Measurements from ENCODE around the gene MDGA2. TPM values are rescaled to one million over a fixed set of nuclear protein-coding genes. Genes with fewer than 3 reads are reported as not detected.

The MDGA2 gene
- total and polyA plus RNA-seq, 2 donors (not counting 1 experiment from before 2014, with no cell fraction given) = not detected

DNA sequence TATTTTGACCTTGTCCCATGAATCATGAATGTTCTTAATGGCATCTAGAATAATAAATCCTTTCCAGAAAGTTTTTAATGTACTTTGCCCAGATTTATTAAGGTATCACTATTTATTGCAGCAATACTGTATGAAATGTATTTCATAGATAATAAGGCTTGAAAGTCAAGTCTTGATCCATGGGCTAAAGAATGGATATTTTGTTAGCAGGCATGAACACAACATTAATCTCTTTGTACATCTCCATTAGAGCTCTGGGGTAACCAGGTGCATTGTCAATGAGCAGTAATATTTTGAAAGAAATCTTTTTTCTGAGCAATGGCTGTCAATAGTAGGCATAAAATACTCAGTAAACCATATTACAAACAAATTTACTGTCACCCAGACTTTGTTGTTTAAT is 882.3 kb downstream of the MDGA2 start:
- H3K4me1 ChIP-seq (ENCODE audit: control insufficient read depth, extremely low read depth, insufficient read depth, low read length) = no peaks in the 10 kb centered on the region
- H3K9me3 ChIP-seq (ENCODE audit: control insufficient read depth, insufficient read depth, low read depth, low read length) = no peaks in the 10 kb centered on the region
- no peaks in the 10 kb centered on the region for H4K20me1 ChIP-seq (ENCODE audit: control insufficient read depth, extremely low read depth, insufficient read depth, low read length)
- H3K4me3 ChIP-seq (replicated peaks in 1 of 4; ENCODE audit: control extremely low read depth in 1 of 4, insufficient read depth in 1 of 4, low read depth in 3 of 4, low read length in 4 of 4) = no peak overlapping the region
- H3K27ac ChIP-seq (ENCODE audit: insufficient read depth, low read length) = no peak overlapping the region
- H3K36me3 ChIP-seq (ENCODE audit: control insufficient read depth, insufficient read depth, low read length) = no peaks in the 10 kb centered on the region
- TF ChIP-seq, protein P1, sequence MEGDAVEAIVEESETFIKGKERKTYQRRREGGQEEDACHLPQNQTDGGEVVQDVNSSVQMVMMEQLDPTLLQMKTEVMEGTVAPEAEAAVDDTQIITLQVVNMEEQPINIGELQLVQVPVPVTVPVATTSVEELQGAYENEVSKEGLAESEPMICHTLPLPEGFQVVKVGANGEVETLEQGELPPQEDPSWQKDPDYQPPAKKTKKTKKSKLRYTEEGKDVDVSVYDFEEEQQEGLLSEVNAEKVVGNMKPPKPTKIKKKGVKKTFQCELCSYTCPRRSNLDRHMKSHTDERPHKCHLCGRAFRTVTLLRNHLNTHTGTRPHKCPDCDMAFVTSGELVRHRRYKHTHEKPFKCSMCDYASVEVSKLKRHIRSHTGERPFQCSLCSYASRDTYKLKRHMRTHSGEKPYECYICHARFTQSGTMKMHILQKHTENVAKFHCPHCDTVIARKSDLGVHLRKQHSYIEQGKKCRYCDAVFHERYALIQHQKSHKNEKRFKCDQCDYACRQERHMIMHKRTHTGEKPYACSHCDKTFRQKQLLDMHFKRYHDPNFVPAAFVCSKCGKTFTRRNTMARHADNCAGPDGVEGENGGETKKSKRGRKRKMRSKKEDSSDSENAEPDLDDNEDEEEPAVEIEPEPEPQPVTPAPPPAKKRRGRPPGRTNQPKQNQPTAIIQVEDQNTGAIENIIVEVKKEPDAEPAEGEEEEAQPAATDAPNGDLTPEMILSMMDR (conservative IDR thresholded peaks at IDR 0.05 in 1 of 2, IDR thresholded peaks at IDR 0.05 in 1 of 2; ENCODE audit: low read depth in 1 of 2, low read length in 2 of 2) = no peak
- TF ChIP-seq EZH2 (IDR thresholded peaks at IDR 0.05; ENCODE audit: low read length, missing control alignments) = no peak
- no peak overlapping the region for H2AFZ ChIP-seq (ENCODE audit: low read length)
- no peaks in the 10 kb centered on the region for H3K79me2 ChIP-seq (ENCODE audit: control insufficient read depth, insufficient read depth, low read length)
- H3K27me3 ChIP-seq (ENCODE audit: control insufficient read depth, insufficient read depth, low read length) = no peaks in the 10 kb centered on the region
- no peak overlapping the region for H3K9ac ChIP-seq (ENCODE audit: insufficient read depth, low read length)
- DNase-seq (ENCODE audit: low read depth in 2 of 2) = no peak
- no peak overlapping the region for H3K4me2 ChIP-seq (ENCODE audit: extremely low read depth, insufficient read depth, low read length)
